GM12875 (cell line): ENCODE results near the gene CD14.

ENCODE experiments used
- H3K4me3 ChIP-seq: one replicate; pipeline ENCODE4 v1.5.1; 2011; ENCODE audit warnings: low read depth, low read length, control low read depth
- CTCF ChIP-seq: IDR thresholded peaks from 2 replicates; pipeline ENCODE4 v1.5.1; 2011; ENCODE audit warnings: low read depth, mild to moderate bottlenecking, control low read depth, inconsistent platforms, low read length, moderate library complexity, borderline replicate concordance; ENCODE audit not compliant: insufficient read depth

The CD14 gene

GRCh38 chr5:140591747-140592372 is 41.1 kb downstream of the CD14 start:
- no peak for TF ChIP-seq CTCF
- H3K4me3 ChIP-seq, result no peak overlapping the region

GRCh38 chr5:140590861-140591260 is 42.1 kb downstream of the CD14 start:
- H3K4me3 ChIP-seq, result no peak overlapping the region
- no peak for TF ChIP-seq CTCF

DNA sequence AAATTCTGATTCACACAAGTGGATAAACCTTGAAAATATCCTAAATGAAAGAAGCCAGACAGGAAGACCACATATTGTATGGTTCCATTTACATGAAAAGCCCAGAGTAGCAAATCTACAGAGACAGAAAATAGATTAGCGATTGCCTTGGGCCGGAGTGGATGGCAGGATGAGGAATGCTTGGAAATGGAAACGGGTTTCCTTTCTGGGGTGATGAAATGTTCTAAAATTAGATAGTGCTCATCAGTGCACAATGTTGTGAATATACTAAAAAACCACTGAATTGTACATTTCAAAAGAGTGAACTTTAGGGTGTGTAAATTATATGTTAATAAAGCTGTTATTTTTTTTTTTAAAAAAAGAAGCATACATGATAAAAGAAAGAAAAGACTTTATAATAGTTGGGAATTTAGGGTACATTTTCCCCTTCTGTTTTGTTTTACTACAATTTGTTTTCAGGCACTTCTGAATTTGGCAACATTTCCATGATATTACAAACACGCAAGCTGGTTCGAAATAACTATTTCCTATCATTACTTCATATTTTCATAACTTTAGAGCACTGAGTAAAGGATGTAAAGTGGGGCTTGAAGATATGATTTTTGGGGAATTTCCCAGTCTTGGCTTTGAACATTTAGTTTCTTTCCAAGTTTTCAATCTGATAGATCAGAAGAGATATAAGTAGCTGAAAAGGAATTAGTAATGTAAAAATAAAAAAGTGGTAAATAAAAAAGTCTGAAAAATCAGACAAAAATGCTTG is 44.5 kb downstream of the CD14 start:
- H3K4me3 ChIP-seq, result no peak overlapping the region
- no peak for TF ChIP-seq CTCF

- no peak for TF ChIP-seq CTCF
- H3K4me3 ChIP-seq, result no peak overlapping the region
Observed at GRCh38 chr5:140587495-140587894, 45.5 kb downstream of the CD14 start.
